ENCODE measurements around the gene USP32. TPM values are rescaled to one million over a fixed set of nuclear protein-coding genes. Genes with fewer than 3 reads are reported as not detected.
"Not testable (repeated sequence)": the region's sequence is repeated elsewhere in the genome, so short reads cannot be mapped to it uniquely, and the experiment has no call there.

USP32 gene
- total and polyA plus RNA-seq, 2 donors (not counting 1 experiment from before 2014, with no cell fraction given) = 7.7 to 48.8 TPM

- H3K27ac Mint-ChIP-seq = no peak overlapping the region
- TF ChIP-seq CTCF (IDR thresholded peaks at IDR 0.05) = no peak
- Histone ChIP-seq H3K79me2 (ENCODE audit: control insufficient read depth, insufficient read depth, low read length) (peaks cover 69% of the 10 kb centered on the region), H3K9ac (ENCODE audit: low read length) (no peak overlapping the region), H3K4me1 (ENCODE audit: control insufficient read depth in 2 of 2, insufficient read depth in 2 of 2, low read length in 2 of 2) (peaks cover 6 to 9% of the 10 kb centered on the region in 2 donors), H3K27me3 (replicated peaks in 1 of 4; ENCODE audit: control extremely low read depth in 1 of 4, control insufficient read depth in 3 of 4, insufficient read depth in 4 of 4, low read length in 3 of 4) (no peaks in the 10 kb centered on the region), H3K4me2 (replicated peaks; ENCODE audit: low read depth, low read length, poor library complexity, severe bottlenecking) (no peak overlapping the region), H3K9me3 (ENCODE audit: control extremely low read depth in 1 of 3, control insufficient read depth in 2 of 3, insufficient read depth in 1 of 3, low read length in 2 of 3) (no peaks in the 10 kb centered on the region), H3K27ac (ENCODE audit: low read length in 2 of 2) (no peak overlapping the region), H4K20me1 (ENCODE audit: control insufficient read depth, insufficient read depth, low read length, poor library complexity, severe bottlenecking) (peaks cover 10% of the 10 kb centered on the region), H2AFZ (ENCODE audit: insufficient read depth, low read depth, low read length, poor library complexity, severe bottlenecking) (no peak overlapping the region), H3K4me3 (ENCODE audit: control extremely low read depth in 1 of 5, extremely low read depth in 1 of 5, insufficient read depth in 1 of 5, low read depth in 2 of 5, low read length in 4 of 5) (no peak overlapping the region), H3K36me3 (replicated peaks in 1 of 2; ENCODE audit: control extremely low read depth in 1 of 2, control insufficient read depth in 1 of 2, extremely low read depth in 1 of 2, insufficient read depth in 2 of 2, low read length in 1 of 2) (peaks cover 0 to 1% of the 10 kb centered on the region in 2 experiments)
- POLR2A ChIA-PET = no interaction called here
- H3K27me3 Mint-ChIP-seq = no peaks in the 10 kb centered on the region
- CTCF ChIA-PET = no interaction called here
- DNase-seq (no peak), ATAC-seq (ENCODE audit: low read depth) (no peak)
- peaks cover 36% of the 10 kb centered on the region for H3K4me1 Mint-ChIP-seq
- WGBS (ENCODE audit: insufficient coverage) = no CpG with 5 or more reads among the region's 3 CpGs
- H3K9me3 Mint-ChIP-seq (ENCODE audit: insufficient read depth) = no peaks in the 10 kb centered on the region
- no peak overlapping the region for H3K4me3 Mint-ChIP-seq
- intact Hi-C loops (cut with micrococcal nuclease) = no loop called here
Observed at GRCh38 chr17:60383379-60383778, 8.6 kb downstream of the USP32 start.

- Histone ChIP-seq H3K36me3 (replicated peaks in 1 of 2; ENCODE audit: control extremely low read depth in 1 of 2, control insufficient read depth in 1 of 2, extremely low read depth in 1 of 2, insufficient read depth in 2 of 2, low read length in 1 of 2) (peaks cover 1 to 2% of the 10 kb centered on the region in 2 experiments), H4K20me1 (ENCODE audit: control insufficient read depth, insufficient read depth, low read length, poor library complexity, severe bottlenecking) (peaks cover 10% of the 10 kb centered on the region), H3K9ac (ENCODE audit: low read length) (no peak overlapping the region), H3K27me3 (replicated peaks in 1 of 4; ENCODE audit: control extremely low read depth in 1 of 4, control insufficient read depth in 3 of 4, insufficient read depth in 4 of 4, low read length in 3 of 4) (no peaks in the 10 kb centered on the region), H3K27ac (ENCODE audit: low read length in 2 of 2) (no peak overlapping the region), H3K4me3 (ENCODE audit: control extremely low read depth in 1 of 5, extremely low read depth in 1 of 5, insufficient read depth in 1 of 5, low read depth in 2 of 5, low read length in 4 of 5) (no peak overlapping the region), H3K79me2 (ENCODE audit: control insufficient read depth, insufficient read depth, low read length) (peaks cover 55% of the 10 kb centered on the region), H3K4me2 (replicated peaks; ENCODE audit: low read depth, low read length, poor library complexity, severe bottlenecking) (no peak overlapping the region), H3K4me1 (ENCODE audit: control insufficient read depth in 2 of 2, insufficient read depth in 2 of 2, low read length in 2 of 2) (peaks cover 6 to 9% of the 10 kb centered on the region in 2 donors), H3K9me3 (ENCODE audit: control extremely low read depth in 1 of 3, control insufficient read depth in 2 of 3, insufficient read depth in 1 of 3, low read length in 2 of 3) (no peaks in the 10 kb centered on the region), H2AFZ (ENCODE audit: insufficient read depth, low read depth, low read length, poor library complexity, severe bottlenecking) (no peak overlapping the region)
- Mint-ChIP-seq H3K4me1 (peaks cover 35% of the 10 kb centered on the region), H3K9me3 (ENCODE audit: insufficient read depth) (no peaks in the 10 kb centered on the region), H3K27ac (no peak overlapping the region), H3K27me3 (no peaks in the 10 kb centered on the region), H3K4me3 (no peak overlapping the region)
- intact Hi-C loops (cut with micrococcal nuclease) = no loop called here
- ATAC-seq (ENCODE audit: low read depth) (no peak), DNase-seq (no peak)
- WGBS (ENCODE audit: insufficient coverage) = 89% methylated on average over 4 of the region's 4 CpGs
- POLR2A ChIA-PET = no interaction called here
- no peak for TF ChIP-seq CTCF (IDR thresholded peaks at IDR 0.05)
- no peak for TF ChIP-seq EZH2 (IDR thresholded peaks at IDR 0.05; ENCODE audit: borderline replicate concordance, insufficient read depth, low read depth, low read length, poor library complexity, severe bottlenecking)
- CTCF ChIA-PET = no interaction called here
Observed at GRCh38 chr17:60381958-60382357, 10.0 kb downstream of the USP32 start.

- H3K4me2 ChIP-seq (replicated peaks; ENCODE audit: low read depth, low read length, poor library complexity, severe bottlenecking) = not testable (repeated sequence)
- WGBS (ENCODE audit: insufficient coverage) = no CpG with 5 or more reads among the region's 3 CpGs
Observed at GRCh38 chr17:60379461-60379860, 12.5 kb downstream of the USP32 start.

More at GRCh38 chr17:60379461-60379860, 12.5 kb downstream of the USP32 start:
- H2AFZ ChIP-seq (ENCODE audit: insufficient read depth, low read depth, low read length, poor library complexity, severe bottlenecking); intact Hi-C loops (cut with micrococcal nuclease); H3K27ac Mint-ChIP-seq; H3K4me3 Mint-ChIP-seq; H3K36me3 ChIP-seq (replicated peaks in 1 of 2; ENCODE audit: control extremely low read depth in 1 of 2, control insufficient read depth in 1 of 2, extremely low read depth in 1 of 2, insufficient read depth in 2 of 2, low read length in 1 of 2); ATAC-seq (ENCODE audit: low read depth); CTCF ChIA-PET; H3K9ac ChIP-seq (ENCODE audit: low read length); H3K4me1 ChIP-seq (ENCODE audit: control insufficient read depth in 2 of 2, insufficient read depth in 2 of 2, low read length in 2 of 2); H3K9me3 Mint-ChIP-seq (ENCODE audit: insufficient read depth); H3K9me3 ChIP-seq (ENCODE audit: control extremely low read depth in 1 of 3, control insufficient read depth in 2 of 3, insufficient read depth in 1 of 3, low read length in 2 of 3); H3K4me3 ChIP-seq (ENCODE audit: control extremely low read depth in 1 of 5, extremely low read depth in 1 of 5, insufficient read depth in 1 of 5, low read depth in 2 of 5, low read length in 4 of 5); H3K27me3 ChIP-seq (replicated peaks in 1 of 4; ENCODE audit: control extremely low read depth in 1 of 4, control insufficient read depth in 3 of 4, insufficient read depth in 4 of 4, low read length in 3 of 4); H3K27ac ChIP-seq (ENCODE audit: low read length in 2 of 2); POLR2A ChIA-PET; DNase-seq; H3K27me3 Mint-ChIP-seq: not testable (repeated sequence)
- peaks cover 30% of the 10 kb centered on the region for H3K79me2 ChIP-seq (ENCODE audit: control insufficient read depth, insufficient read depth, low read length)
- H4K20me1 ChIP-seq (ENCODE audit: control insufficient read depth, insufficient read depth, low read length, poor library complexity, severe bottlenecking) = peaks cover 10% of the 10 kb centered on the region
- peaks cover 18% of the 10 kb centered on the region for H3K4me1 Mint-ChIP-seq

Measured in B cell (primary cell).